AG04449 (cell line): ENCODE data around the gene OR2W1.

Experiments used
- CTCF ChIA-PET: fragments of 350-600 bp; formaldehyde crosslinking; extraction: SDS; loops from one replicate; lab custom pipeline; 2021; ENCODE audit warnings: antibody characterized with exemption; lab: Yijun Ruan, JAX
- POLR2A ChIA-PET: fragments of 400-600, 350-600 bp; formaldehyde crosslinking; extraction: SDS; loops from one replicate; lab custom pipeline; 2020; ENCODE audit warnings: antibody characterized with exemption, inconsistent platforms; lab: Yijun Ruan, JAX
- DNase-seq: peaks from one replicate; pipeline ENCODE4 v3.0.0-alpha.2; 2010; ENCODE audit warnings: low read depth, low spot score
- H3K4me3 ChIP-seq: 2 replicates; pipeline ENCODE4 v1.5.1; 2011; ENCODE audit warnings: low read depth, mild to moderate bottlenecking, control low read depth, low read length
- TF ChIP-seq, protein P1 (sequence below): IDR thresholded peaks from one replicate; pipeline ENCODE4 v1.5.1; 2011; ENCODE audit warnings: mild to moderate bottlenecking, moderate library complexity, low read length, control low read depth, inconsistent platforms; ENCODE audit not compliant: insufficient read depth; ENCODE audit errors: missing control alignments

The OR2W1 gene

GRCh38 chr6:29009358-29009757, 35.6 kb downstream of the OR2W1 start:
- CTCF ChIA-PET: interaction anchor here (1.0 to 1.3 kb wide), 2 partner anchors 9 to 98 kb away, joined by 3 to 4 read pairs; no protein-coding TSS in a partner anchor
- POLR2A ChIA-PET: no interaction called here
- H3K4me3 ChIP-seq: no peak overlapping the region
- TF ChIP-seq, protein P1, sequence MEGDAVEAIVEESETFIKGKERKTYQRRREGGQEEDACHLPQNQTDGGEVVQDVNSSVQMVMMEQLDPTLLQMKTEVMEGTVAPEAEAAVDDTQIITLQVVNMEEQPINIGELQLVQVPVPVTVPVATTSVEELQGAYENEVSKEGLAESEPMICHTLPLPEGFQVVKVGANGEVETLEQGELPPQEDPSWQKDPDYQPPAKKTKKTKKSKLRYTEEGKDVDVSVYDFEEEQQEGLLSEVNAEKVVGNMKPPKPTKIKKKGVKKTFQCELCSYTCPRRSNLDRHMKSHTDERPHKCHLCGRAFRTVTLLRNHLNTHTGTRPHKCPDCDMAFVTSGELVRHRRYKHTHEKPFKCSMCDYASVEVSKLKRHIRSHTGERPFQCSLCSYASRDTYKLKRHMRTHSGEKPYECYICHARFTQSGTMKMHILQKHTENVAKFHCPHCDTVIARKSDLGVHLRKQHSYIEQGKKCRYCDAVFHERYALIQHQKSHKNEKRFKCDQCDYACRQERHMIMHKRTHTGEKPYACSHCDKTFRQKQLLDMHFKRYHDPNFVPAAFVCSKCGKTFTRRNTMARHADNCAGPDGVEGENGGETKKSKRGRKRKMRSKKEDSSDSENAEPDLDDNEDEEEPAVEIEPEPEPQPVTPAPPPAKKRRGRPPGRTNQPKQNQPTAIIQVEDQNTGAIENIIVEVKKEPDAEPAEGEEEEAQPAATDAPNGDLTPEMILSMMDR: no peak
- no peak for DNase-seq

- TF ChIP-seq, protein P1: no peak
- DNase-seq: no peak
- no peak overlapping the region for H3K4me3 ChIP-seq
- ChIA-PET CTCF (interaction anchor here (1.3 kb wide), 1 partner anchor 96 kb away, joined by 4 read pairs; no protein-coding TSS in a partner anchor), POLR2A (no interaction called here)
Observed at GRCh38 chr6:29008089-29008488, 36.9 kb downstream of the OR2W1 start.

DNA sequence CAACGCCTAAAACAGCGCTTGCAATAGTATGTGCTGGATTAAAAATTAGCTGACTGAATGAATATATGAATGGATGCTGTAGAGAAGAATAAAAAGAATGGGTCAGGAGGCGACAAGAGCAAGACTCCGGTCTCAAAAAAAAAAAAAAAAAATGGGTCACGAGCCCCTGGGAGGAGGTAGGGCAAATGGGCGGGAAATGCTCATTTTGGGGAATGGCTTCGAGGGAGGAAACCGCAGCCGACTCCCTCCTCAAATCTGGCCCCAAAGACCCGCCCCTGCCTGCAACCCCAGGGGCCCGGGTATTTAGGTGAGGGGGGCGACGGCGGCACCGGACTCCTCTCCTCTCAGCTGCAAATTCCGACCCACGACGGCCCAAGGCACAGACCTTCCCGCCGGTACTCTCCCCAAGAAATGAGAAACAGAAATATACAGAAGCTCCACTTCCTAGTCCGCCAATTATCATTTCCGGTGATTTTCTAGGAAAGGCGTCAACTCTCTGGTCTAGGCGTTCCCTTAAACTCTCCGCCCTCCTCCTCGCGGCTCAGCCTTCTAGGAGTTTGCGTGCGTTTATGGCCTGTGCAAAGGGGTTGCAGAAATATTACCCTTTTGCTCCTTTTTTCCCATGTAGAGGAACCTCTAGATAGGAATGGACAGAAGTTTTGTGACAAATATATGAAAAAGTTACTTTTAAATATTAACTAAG, 39.6 kb downstream of the OR2W1 start, which contains the start of gene ZNF311:
Gene ZNF311, minus strand, starts transcription at position 133 of the 703 bp plus-strand sequence. CDS start 1,361 bp downstream, outside the sequence.
- TF ChIP-seq, protein P1: no peak
- H3K4me3 ChIP-seq: peak within 1 kb of the TSS; percentile 56
- no peak for DNase-seq
- ChIA-PET CTCF (interaction anchor here (0.9 to 1.7 kb wide), 2 partner anchors 9 to 11 kb away, joined by 4 to 6 read pairs; no protein-coding TSS in a partner anchor), POLR2A (no interaction called here)

DNA sequence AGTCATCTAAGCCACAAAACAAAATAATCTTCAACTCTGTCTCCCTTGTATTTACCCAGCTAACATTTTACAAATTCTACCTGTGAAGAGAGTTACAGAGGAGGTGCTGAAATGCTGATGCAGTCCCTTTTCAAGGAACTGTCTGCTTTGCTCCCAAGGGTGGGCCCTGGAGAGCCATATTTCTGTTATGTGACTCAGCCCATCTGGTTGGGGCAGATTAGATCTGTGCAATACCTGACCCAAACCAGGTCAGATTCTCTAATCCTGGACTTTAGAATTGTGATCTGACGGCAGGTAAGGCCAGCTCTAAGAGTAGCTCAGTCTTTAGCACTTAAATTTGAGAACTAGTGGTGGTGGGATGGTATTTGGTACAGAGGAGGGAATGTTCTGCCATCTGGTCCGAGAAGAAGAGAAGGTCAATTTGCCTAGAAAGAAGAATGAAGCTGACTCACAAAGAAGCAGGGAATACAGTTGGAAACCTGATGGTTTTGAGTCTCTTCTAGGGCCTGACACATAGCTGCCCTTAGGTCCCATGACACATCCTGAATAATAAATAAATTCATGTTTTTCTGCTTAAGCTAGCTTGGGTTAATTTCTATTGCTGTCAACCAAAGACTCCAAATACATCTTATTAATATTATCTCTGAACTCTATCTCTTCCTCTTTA, 48.0 kb downstream of the OR2W1 start:
- H3K4me3 ChIP-seq: no peak overlapping the region
- ChIA-PET CTCF (interaction anchor here (1.2 to 2.6 kb wide), 2 partner anchors 11 to 19 kb away, joined by 5 to 13 read pairs; no protein-coding TSS in a partner anchor), POLR2A (no interaction called here)
- TF ChIP-seq, protein P1: no peak
- DNase-seq: no peak

DNA sequence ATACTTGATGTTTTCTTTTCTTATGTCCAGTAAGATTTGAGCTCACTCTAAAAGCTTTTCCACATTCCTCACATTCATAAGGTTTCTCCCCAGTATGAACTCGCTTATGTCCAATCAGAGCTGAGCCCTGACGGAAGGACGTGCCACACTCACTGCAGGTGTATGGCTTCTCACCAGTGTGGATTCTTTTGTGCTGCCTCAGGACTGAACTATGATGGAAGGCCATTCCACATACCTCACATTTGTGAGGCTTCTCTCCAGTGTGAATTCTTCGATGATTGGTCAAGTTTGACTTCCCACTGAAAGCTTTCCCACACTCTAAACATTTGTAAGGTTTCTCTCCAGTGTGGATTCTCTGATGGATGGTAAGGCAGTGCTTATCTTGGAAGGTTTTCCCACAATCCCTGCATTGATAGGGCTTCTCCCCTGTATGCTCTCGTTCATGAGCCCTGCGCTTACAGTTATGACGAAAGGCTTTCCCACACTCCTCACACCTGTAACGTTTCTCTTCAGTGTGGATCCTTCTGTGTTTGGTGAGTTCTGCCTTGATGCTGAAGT, 49.8 kb downstream of the OR2W1 start:
- ChIA-PET CTCF (interaction anchor here (1.2 kb wide), 1 partner anchor 16 kb away, joined by 3 read pairs; no protein-coding TSS in a partner anchor), POLR2A (no interaction called here)
- DNase-seq: no peak
- TF ChIP-seq, protein P1: no peak
- no peak overlapping the region for H3K4me3 ChIP-seq
